GM19240 (cell line): ENCODE measurements around the gene RNF4.
"Not testable (repeated sequence)": the region's sequence is repeated elsewhere in the genome, so short reads cannot be mapped to it uniquely, and the experiment has no call there.

Experiments
- DNase-seq: peaks from one replicate; pipeline ENCODE4 v3.0.0; 2011; ENCODE audit warnings: low spot score; ENCODE audit not compliant: insufficient read length

Gene RNF4, protein sequence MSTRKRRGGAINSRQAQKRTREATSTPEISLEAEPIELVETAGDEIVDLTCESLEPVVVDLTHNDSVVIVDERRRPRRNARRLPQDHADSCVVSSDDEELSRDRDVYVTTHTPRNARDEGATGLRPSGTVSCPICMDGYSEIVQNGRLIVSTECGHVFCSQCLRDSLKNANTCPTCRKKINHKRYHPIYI

DNA sequence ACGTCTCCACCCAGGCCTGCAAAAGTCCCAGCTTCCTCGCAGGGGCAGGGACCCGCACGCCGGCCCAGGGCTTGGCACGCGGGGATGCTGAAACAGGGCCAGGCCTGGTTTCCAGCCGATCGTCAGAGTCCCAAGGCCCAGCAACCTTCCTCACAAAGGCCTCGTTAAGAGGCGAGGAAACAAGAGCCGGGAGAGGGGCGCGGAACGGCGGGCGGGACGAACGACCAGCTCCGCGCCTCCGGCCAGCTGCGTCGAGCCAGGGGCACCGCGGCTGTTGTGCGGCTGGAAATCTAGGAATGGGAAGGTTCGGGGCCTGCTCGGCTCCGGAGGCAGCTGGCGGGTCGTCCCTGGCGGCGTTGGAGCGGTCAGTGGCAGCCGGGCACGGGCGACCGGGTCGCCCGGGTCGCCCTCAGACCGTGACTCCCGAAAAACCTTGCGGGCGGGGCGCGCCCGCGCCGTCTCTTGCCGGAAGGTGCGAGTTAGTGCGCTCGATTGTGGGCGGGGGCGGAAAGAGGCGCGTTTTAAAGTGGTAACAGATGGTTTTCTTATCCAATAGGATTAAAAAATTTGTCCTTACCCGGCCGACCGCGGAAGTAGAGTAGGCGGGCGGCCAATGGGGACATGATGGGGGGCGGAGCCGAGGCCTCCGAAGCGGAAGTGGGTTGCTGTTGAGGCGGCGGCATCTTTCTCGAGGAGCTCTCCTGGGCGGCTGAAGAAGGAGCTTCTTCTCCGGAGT lies at the start of gene RNF4:
TSS of gene RNF4 (plus strand) at position 651 of the 736 bp plus-strand sequence. CDS start 21,388 bp downstream, outside the sequence.
- DNase-seq, result peak; percentile 97

DNA sequence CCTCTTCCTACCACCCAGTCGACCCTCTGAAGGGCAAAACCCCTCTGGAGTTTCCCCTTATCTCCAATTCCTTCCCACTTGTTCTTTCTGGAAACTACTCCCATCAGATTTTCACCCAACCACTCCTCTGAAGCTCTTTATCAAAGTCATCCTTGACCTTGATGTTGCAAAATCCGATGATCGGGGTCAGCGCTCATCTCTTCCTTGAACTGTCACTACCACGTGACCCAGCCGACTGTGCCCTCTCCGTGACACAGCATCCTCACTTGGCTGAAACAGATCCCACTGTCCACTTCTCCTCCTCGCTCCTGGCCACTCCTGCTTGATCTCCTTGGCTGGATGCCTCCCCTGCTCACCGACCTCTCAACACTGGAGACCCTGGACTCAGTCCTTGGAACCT lies 49.1 kb upstream of the RNF4 start:
- DNase-seq, result no peak

DNA sequence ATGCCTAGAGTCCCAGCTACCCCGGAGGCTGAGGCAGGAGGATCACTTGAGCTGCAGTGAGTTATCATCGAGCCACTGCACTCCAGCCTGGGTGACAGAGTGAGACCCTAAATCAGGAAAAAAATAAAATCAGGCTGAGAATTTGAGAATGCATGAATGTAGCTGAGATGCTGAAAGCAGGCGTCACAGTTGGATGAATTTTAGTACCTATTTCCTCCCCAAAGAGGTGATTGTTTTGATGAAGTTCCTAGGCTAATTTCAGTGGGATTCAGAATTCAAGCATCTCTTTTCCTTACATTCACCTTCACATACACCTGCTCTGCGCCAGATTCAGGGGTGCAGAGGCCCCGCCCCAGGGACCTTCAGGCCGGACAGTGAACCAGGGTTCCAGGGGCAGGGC lies 47.0 kb upstream of the RNF4 start:
- no peak for DNase-seq

DNA sequence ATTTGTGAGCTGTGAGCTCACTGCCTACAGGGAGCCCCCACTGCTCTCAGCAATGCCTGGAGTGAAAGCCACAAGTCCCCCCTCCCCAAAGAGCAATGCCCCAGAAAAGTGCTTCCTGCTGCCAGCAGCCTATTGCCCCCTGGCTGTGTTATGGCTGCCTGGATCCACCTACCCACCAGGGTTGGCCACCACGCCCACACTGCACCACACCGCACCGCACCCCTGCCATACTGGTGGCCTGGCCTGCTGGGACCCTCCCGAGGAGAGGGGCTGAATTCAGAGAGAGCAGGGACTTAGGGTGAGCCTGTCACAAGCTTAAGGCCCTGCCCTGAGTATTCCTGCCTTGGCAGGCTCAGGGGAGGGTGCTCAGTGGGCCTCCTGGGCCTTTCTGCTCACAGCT lies 45.8 kb upstream of the RNF4 start:
- DNase-seq, result no peak

DNA sequence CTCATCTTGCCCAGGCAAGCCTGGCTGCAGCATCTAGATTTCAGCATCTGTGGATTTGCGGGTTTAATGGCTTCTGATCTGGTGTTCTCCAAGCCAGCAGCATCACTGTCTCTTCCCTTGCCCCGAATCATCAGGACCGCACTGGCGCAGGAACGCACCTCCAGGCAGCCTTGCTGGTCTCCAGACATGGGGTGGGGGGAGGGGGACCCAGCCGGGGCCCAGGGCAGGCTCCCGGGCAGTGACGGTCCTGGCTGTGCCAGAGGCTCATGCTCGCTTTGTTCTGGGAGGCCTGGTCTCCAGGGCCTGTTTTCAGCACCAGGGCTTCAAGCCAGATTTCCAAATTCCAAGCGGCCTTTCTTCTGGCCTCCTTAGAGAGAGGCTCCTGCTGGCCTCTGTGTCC lies 45.2 kb upstream of the RNF4 start:
- DNase-seq, result no peak

DNA sequence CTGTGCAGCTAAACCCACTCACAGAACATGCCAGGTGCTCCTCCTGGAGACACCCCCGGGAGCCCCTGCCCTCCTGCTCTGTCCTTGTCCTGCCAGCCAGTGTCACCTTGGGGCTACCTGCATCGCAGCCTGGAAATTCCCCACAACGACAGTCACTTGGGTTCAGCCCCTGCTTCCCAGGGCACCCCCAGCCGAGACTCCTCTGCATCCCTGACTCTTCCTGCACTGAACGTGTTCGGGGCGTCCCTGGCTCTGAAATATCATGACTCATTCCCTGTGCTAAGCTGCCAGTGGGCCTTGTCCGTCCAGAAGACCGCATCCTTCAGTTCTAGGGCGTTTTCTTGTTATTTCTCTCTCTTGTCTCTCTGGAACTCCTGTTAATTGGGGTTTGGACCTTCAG lies 44.3 kb upstream of the RNF4 start:
- no peak for DNase-seq

DNA sequence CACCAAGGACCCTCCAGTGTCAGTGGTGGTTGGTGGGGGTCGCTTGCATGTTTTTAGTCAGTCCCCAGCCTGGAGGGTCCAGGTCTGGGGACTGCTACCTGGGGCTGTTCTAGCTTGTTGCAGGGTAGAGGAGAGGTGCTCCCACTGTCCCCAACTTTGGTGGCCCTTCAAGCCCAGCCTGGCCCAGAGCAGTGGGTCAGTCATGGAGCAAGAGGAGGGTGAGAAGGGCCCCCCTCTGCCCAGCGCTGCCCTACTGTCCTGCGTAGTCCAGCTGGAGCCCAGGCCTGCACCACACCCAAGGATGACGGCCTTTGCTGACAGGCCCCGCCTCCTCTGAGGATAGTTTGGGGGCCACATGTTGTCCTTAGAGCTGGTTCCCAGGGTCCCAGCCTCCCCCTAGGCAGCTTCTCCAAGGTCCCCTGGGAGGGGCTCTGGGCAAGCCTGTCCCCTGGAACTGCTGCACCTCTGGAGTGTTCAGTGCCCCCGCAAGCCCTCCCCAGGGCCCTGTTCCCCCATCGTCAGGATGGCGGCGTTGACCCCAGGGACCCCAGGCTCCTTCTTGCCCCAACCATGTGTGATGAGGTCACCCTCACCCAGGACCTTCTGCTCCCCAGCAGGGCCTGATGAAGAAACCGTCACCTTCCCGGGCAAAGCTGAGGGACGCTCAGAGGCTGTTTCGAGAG lies 43.4 kb upstream of the RNF4 start:
- no peak for DNase-seq

DNA sequence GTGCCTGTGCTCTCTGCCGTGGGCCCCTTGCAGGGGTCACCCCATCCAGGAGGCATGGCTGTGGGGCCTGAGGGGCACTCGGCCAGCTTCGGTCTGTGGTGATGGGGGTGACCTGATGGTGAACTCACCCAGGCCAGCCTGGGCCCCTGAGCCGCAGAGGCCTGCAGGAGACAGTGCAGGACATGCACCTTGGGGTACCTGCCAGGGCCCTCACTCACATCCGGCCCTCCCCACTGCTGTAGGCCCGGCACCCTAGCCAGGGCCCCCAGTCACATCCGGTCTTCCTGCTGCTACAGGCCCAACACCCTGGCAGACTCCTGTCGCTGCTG lies 42.9 kb upstream of the RNF4 start:
- no peak for DNase-seq

DNA sequence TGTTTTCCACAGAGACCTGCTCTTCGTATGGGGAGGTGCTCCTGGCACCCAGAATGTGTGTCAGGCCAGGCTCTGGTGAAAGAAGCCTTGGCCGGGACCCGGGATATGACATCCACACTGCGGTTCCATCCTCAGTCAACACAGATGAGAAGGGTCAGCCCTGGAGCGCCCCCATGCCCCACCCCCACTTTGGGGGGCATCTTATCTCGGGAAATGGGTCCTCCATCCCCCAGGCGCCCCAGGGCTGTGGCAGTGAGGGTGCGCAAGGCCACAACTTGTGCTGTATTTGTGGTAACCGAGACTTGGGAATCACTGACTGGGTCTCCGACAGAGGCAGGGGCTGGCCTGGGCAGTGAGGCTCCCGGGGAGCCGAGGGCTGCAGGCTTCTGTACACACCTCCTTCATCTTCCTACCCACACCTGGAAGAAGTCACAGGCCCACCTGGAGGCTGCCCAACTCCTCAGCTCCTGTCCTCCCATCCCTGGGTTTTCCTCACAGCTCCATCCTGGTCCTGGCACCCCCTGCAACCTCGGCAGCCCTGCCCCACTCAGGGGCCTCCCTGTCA lies 42.1 kb upstream of the RNF4 start:
- no peak for DNase-seq

DNA sequence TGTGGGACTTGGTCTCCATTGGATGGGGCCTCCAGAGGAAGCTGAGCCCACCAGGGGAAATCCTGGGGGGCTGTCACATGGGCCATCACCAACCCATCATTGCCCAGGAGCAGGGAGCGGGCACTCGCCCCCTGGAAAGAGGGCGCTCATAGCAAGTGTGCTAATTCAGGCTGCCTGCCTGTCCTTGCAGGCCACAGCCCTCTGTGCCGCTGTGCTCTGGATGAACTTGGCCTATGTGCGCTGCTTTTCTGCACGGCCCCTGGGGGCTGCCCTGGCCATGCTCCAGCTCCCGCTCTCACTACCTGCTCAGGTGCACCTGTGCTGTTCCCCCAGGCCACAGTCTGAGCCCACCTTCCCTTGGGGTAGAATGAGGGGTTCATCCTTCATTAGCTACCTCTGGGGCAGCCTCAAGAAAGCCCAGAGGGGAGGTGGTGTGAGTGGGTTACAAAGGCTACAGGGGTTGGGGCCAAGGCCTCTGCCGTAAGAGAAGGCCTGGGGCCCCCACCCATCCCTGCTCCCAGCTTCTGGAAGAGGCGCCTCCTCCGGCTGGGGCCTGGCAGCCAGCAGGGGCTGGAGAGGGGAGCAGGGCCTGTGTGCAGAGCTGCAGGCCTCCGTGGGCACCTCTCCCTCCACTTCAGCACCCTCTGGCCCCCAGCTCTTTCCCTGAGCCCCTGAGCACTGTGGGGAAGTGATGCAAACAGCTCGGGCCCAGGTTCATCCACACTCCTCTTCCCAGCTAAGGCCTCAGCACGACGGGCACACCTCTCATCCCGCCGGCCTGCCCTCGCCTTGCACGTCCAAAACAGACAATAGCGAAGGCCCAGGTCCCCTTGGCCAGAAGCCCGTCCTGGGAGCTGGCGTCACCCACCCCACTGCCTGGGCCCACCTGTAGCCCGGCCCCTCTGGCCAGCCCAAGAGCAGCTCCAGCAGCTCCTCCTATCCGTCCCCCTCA lies 41.2 kb upstream of the RNF4 start:
- no peak for DNase-seq

DNA sequence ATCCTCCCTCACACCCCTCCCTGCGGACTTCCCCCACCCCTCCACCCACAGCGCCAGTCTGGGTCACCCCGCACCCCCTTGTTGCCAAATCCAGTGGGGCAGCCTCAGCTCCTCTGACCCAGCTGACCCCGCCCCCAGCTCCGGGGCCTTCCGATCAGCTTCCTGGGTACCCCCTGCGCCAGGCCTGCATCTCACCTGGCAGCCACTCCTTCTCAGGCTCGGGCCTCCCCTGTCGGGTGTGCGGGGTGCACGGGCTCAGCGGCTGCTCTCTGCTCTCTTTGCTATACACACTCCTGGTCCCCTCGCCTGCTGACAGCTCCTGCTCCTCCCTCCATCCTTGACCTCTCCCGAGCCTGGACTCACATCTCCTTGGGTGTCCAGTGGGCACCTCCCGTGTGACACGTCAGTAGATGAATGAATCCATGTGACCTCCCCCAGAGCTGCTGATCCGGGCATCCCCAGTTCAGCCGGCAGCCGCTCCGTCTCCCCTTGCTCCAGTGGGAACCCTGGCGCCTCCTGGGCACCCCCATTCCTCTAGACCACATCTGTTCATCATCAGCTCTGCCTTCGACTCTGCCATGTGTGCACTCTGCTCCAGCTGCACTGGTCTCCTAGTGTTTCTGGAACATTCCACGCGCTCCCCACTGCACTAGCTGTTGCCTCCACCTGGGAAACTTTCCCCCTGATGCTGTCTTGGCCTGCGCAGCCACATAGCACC lies 40.3 kb upstream of the RNF4 start:
- no peak for DNase-seq

DNA sequence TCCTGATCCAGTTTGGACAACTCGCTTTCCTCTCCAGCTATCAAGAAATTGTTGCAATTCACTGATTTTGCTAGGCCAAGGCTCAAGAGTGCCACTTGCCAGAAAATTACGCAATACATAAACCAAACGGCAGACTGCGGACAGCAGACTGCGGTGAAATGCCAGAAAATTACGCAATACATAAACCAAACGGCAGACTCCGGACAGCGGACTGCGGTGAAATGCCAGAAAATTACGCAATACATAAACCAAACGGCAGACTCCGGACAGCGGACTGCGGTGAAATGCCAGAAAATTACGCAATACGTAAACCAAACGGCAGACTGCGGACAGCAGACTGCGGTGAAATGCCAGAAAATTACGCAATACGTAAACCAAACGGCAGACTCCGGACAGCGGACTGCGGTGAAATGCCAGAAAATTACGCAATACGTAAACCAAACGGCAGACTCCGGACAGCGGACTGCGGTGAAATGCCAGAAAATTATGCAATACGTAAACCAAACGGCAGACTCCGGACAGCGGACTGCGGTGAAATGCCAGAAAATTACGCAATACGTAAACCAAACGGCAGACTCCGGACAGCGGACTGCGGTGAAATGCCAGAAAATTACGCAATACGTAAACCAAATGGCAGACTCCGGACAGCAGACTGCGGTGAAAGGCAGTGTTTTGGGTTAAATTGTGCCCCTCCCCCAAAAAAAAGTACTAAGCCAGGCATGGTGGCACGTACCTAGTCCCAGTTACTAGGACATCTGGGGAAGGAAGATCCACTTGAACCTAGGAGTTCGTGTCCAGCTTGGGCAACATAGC lies 38.8 kb upstream of the RNF4 start:
- DNase-seq, result not testable (repeated sequence)

DNA sequence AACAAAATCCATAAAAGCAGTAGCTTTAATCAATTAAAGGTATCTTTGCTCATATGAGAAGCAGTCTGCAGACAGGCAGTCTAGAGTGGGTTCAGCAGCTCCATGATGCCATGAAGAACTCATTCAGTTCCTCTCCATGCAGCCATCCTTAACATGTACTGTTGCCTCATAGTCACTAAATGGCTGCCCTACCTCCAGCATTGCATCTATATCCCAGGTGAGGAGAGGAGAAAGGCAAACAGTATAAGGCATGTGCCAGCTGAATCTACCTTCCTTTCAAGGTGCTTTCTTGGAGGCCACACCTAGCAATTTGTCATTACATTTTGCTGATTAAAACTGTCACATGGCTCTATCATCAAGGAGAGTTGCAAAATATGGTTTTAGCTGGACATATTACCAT lies 36.9 kb upstream of the RNF4 start:
- no peak for DNase-seq

DNA sequence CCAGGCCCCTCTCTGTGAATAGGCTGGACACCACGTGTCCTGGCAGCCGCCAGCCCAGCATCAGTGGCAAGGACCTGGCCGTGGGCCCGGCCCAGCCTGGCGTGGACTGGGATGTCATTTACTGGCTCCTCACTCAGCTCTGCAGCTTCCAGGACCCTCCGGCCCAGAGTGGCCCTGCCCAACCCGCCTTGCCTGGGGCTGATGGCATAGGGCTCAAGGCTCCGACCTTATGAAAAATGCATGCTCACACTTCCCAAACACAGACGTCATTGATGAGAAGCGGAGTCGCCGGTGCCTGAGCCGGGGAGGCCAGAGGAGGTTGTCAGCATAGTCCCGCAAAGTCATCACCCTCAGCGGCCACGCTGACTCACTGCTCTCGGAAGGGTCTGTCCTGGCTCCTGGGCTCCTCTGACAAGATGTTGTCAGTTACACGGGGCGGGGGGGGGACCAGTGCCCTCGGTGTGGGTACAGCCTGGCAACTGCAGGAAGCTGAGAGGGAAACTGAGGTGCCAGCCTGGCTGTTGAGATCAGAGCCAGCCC lies 35.8 kb upstream of the RNF4 start:
- DNase-seq, result no peak

DNA sequence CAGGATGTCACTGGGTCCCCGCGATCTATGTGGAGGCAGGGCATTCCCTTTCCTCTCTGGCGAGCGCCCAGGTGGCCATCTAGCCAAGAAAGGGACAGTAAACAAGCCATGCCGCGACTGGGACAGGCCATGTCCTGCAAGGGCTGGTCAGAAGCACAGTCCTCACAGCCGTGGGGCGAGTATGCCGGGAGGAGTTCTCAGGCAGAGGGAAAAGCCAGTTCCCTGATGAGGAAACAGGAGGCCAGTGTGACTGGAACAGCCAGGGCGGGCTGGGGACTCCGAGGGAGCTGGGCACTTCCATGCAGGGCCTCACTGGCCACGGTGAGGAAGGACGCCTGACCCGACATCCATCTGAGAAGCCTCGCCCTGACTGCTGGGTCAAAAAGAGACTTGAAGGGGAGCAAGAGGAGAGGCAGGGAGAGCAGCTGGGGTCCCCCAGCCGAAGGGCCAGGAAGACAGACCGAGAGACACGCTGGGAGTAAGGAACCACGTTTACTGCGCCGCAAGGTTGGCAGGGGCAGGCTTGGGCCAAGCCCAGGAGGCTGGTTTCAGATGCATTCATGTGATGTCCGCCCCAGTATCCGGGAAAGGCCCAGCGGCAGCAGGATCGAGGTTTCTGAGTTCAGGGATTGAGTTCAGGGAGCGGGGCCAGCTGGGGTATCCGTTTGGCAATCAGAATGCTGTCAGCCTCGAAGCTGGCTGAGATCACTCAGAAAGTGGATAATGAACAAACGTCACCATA lies 35.1 kb upstream of the RNF4 start:
- no peak for DNase-seq

DNA sequence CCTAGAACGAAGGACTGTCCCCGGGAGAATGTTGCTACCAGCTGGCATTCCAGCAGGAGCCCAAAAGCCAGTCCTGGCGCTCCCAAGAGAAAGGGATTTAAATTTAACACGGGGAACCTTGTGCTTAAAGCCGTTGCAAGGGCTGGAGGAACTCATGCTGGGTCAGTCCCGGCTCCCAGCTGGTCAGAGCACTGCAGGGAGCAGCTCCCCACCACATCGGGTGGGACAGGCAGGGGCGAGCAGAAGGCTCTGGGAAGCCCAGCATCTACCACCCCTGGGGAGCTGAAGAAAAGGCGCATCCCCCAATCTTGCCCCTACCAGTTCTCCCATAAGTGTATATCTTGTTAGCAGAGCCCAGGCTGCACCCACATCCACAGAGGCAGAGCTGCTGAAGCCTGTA lies 34.5 kb upstream of the RNF4 start:
- no peak for DNase-seq

DNA sequence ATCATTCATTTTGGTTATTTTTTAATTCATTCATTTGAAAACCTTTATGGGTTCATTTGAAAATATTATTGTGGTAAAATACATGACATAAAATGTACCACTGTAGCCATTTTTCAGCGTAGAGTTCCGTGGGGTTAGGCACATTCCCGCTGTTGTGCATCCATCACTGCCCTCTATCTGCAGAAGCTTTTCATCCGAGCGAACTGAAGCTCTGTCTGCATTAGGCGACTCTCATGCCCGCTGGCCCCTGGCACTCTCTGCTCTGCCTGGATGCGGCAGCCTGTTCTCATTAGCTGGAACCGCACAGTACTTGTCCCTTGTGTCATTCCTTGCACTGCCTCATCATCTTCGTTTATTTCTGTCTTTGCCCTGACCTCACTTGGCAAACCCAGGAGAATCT lies 32.6 kb upstream of the RNF4 start:
- no peak for DNase-seq

DNA sequence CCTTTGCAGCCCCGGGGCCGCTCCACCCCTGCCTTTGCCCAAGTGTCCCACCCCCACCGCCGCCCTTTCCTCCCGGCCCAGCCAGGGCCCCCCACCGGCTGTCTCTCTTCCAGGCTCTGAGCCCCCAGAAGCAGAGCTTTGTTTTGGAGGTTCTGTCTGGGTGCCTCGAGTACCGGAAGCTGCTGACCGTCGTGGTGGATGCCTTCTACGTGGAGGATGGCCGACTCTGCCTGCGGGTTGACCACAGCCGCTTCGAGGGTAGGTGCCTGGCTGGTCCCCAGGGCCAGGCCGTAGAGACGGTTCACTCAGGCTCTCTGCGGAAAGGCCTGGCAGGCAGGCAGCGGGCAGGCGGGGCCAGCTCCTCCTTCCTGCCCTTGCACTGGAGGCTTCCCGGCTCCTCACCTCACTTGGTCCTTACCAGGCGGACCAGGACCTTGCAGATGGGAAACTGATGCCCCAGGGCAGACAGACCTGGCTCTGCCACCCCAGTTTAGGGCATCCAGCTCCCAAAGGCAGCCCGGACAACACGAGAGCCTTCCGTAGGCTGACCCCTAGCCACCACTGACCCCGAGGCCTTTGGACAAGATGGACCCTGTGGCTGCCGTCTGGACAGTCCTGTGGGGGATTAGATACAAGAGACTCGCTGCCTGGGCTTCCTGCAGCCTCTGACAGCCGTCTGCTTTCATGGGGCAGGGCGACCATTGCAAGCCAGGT lies 32.0 kb upstream of the RNF4 start:
- DNase-seq, result no peak
